Stimulated activated effector memory CD8-positive, alpha-beta T cell treated with anti-CD3 and anti-CD28 coated beads, Interleukin-12 subunit alpha, Interleukin-12 subunit beta, amount 100 ng/mL, for 72 hours (primary cell): ENCODE data around the gene OR6C4.
"Not testable (repeated sequence)": the region's sequence is repeated elsewhere in the genome, so short reads cannot be mapped to it uniquely, and the experiment has no call there.

Source experiments
- ATAC-seq: fragments of 150-1000 bp; cut with Tn5 transposase; 2 replicates; pipeline ENCODE4 v1.10.0; 2021
- DNase-seq, 2 donors: peaks; one replicate each; pipeline ENCODE4 v3.0.0; 2021 to 2022; ENCODE audit warnings: low spot score in 2 of 2
- H3K27ac Mint-ChIP-seq: one replicate; pipeline ENCODE4 v1.8.0; 2022; ENCODE audit warnings: mild to moderate bottlenecking, mixed read lengths
- H3K36me3 Mint-ChIP-seq: one replicate; pipeline ENCODE4 v1.8.0; 2022; ENCODE audit warnings: mild to moderate bottlenecking, mixed read lengths
- H3K4me1 Mint-ChIP-seq: one replicate; pipeline ENCODE4 v1.8.0; 2022; ENCODE audit warnings: mixed read lengths
- H3K4me3 Mint-ChIP-seq: one replicate; pipeline ENCODE4 v1.8.0; 2022; ENCODE audit warnings: mild to moderate bottlenecking, mixed read lengths
- H3K9me3 Mint-ChIP-seq: one replicate; pipeline ENCODE4 v1.8.0; 2022; ENCODE audit warnings: mixed read lengths

Gene OR6C4

GRCh38 chr12:55549302-55549701 is at the start of gene OR6C4:
Gene OR6C4 (plus strand): TSS chr12:55549602. CDS start chr12:55551227, 1,625 bp downstream.
- H3K9me3 Mint-ChIP-seq = peaks cover 3% of the 10 kb centered on the region
- H3K4me3 Mint-ChIP-seq = no peak within 1 kb of the TSS

GRCh38 chr12:55499810-55500252 is 49.6 kb upstream of the OR6C4 start:
- Mint-ChIP-seq H3K4me1 (no peaks in the 10 kb centered on the region), H3K4me3 (no peak overlapping the region), H3K27ac (no peak overlapping the region), H3K36me3 (no peaks in the 10 kb centered on the region), H3K9me3 (no peaks in the 10 kb centered on the region)
- no peak for DNase-seq
- no peak for ATAC-seq

More at GRCh38 chr12:55549302-55549701, at the start of gene OR6C4:
- DNase-seq = no peak
- Mint-ChIP-seq H3K36me3 (no peaks in the 10 kb centered on the region), H3K4me1 (no peaks in the 10 kb centered on the region), H3K27ac (no peak within 1 kb of the TSS)
- no peak for ATAC-seq

- ATAC-seq (no peak), DNase-seq (no peak)
- Mint-ChIP-seq H3K36me3 (no peaks in the 10 kb centered on the region), H3K9me3 (no peaks in the 10 kb centered on the region), H3K4me1 (no peaks in the 10 kb centered on the region), H3K27ac (no peak overlapping the region), H3K4me3 (no peak overlapping the region)
Measured at GRCh38 chr12:55501601-55502000, 47.8 kb upstream of the OR6C4 start.

GRCh38 chr12:55515696-55516095 is 33.7 kb upstream of the OR6C4 start:
- no peaks in the 10 kb centered on the region for H3K36me3 Mint-ChIP-seq

GRCh38 chr12:55516391-55516790 is 33.0 kb upstream of the OR6C4 start:
- no peak for ATAC-seq
- no peak overlapping the region for H3K4me3 Mint-ChIP-seq
- DNase-seq = no peak
- H3K9me3 Mint-ChIP-seq = peaks cover 2% of the 10 kb centered on the region
- H3K4me1 Mint-ChIP-seq = no peaks in the 10 kb centered on the region
- no peak overlapping the region for H3K27ac Mint-ChIP-seq
- H3K36me3 Mint-ChIP-seq = no peaks in the 10 kb centered on the region

More at GRCh38 chr12:55515696-55516095, 33.7 kb upstream of the OR6C4 start:
- H3K4me3 Mint-ChIP-seq = no peak overlapping the region
- H3K4me1 Mint-ChIP-seq = no peaks in the 10 kb centered on the region
- no peak overlapping the region for H3K27ac Mint-ChIP-seq
- DNase-seq (no peak), ATAC-seq (peak; percentile 37)
- peaks cover 2% of the 10 kb centered on the region for H3K9me3 Mint-ChIP-seq

GRCh38 chr12:55548235-55548634 is 1.2 kb upstream of the OR6C4 start:
- not testable (repeated sequence) for H3K27ac Mint-ChIP-seq, H3K9me3 Mint-ChIP-seq, DNase-seq, H3K4me3 Mint-ChIP-seq, H3K36me3 Mint-ChIP-seq, ATAC-seq, H3K4me1 Mint-ChIP-seq

- Mint-ChIP-seq H3K9me3 (peaks cover 3% of the 10 kb centered on the region), H3K4me3 (no peak overlapping the region), H3K4me1 (no peaks in the 10 kb centered on the region), H3K36me3 (no peaks in the 10 kb centered on the region), H3K27ac (no peak overlapping the region)
- DNase-seq (no peak), ATAC-seq (no peak)
Measured at GRCh38 chr12:55548756-55549155, 646 bp upstream of the OR6C4 start.

- H3K27ac Mint-ChIP-seq = no peak overlapping the region
- no peaks in the 10 kb centered on the region for H3K36me3 Mint-ChIP-seq
- DNase-seq (no peak), ATAC-seq (no peak)
- H3K4me3 Mint-ChIP-seq = no peak overlapping the region
- H3K9me3 Mint-ChIP-seq = peaks cover 18% of the 10 kb centered on the region
- no peaks in the 10 kb centered on the region for H3K4me1 Mint-ChIP-seq
Measured at GRCh38 chr12:55554296-55554695, 4.9 kb downstream of the OR6C4 start.

- not testable (repeated sequence) for H3K4me1 Mint-ChIP-seq, ATAC-seq, DNase-seq, H3K27ac Mint-ChIP-seq, H3K36me3 Mint-ChIP-seq, H3K4me3 Mint-ChIP-seq
- peaks cover 20% of the 10 kb centered on the region for H3K9me3 Mint-ChIP-seq
Measured at GRCh38 chr12:55570060-55570459, 20.7 kb downstream of the OR6C4 start.

- peaks cover 20% of the 10 kb centered on the region for H3K9me3 Mint-ChIP-seq
- ATAC-seq, DNase-seq, H3K36me3 Mint-ChIP-seq, H3K27ac Mint-ChIP-seq, H3K4me1 Mint-ChIP-seq, H3K4me3 Mint-ChIP-seq: not testable (repeated sequence)
Measured at GRCh38 chr12:55570689-55571088, 21.3 kb downstream of the OR6C4 start.

- Mint-ChIP-seq H3K27ac (no peak within 1 kb of the TSS), H3K36me3 (no peaks in the 10 kb centered on the region), H3K4me1 (no peaks in the 10 kb centered on the region), H3K9me3 (peaks cover 18% of the 10 kb centered on the region), H3K4me3 (no peak within 1 kb of the TSS)
- DNase-seq = no peak
- ATAC-seq = no peak
Measured at GRCh38 chr12:55572168-55572567, 22.8 kb downstream of the OR6C4 start, which contains the start of gene OR2AP1. Gene OR2AP1 (plus strand): TSS chr12:55572468. CDS start chr12:55574415, 1,947 bp downstream.

- H3K4me1 Mint-ChIP-seq = no peaks in the 10 kb centered on the region
- H3K9me3 Mint-ChIP-seq = peaks cover 4% of the 10 kb centered on the region
- no peak overlapping the region for H3K27ac Mint-ChIP-seq
- no peak overlapping the region for H3K4me3 Mint-ChIP-seq
- no peak for ATAC-seq
- no peaks in the 10 kb centered on the region for H3K36me3 Mint-ChIP-seq
- DNase-seq = no peak
Measured at GRCh38 chr12:55582066-55582465, 32.7 kb downstream of the OR6C4 start.

GRCh38 chr12:55585817-55586216 is 36.4 kb downstream of the OR6C4 start:
- Mint-ChIP-seq H3K4me3 (no peak overlapping the region), H3K36me3 (no peaks in the 10 kb centered on the region), H3K9me3 (no peaks in the 10 kb centered on the region), H3K27ac (no peak overlapping the region), H3K4me1 (no peaks in the 10 kb centered on the region)
- no peak for DNase-seq
- ATAC-seq = no peak

GRCh38 chr12:55590152-55590551 is 40.8 kb downstream of the OR6C4 start:
- H3K9me3 Mint-ChIP-seq, ATAC-seq, H3K27ac Mint-ChIP-seq, H3K4me1 Mint-ChIP-seq, H3K4me3 Mint-ChIP-seq, H3K36me3 Mint-ChIP-seq, DNase-seq: not testable (repeated sequence)
